SK-N-SH (cell line): Measurements from ENCODE around the gene EIF3F. TPM values are rescaled to one million over a fixed set of nuclear protein-coding genes. Genes with fewer than 3 reads are reported as not detected.
A peak's percentile ranks its signal among the peaks of the same experiment; 100 is the strongest.

Experiments used
- CTCF ChIA-PET: fragments of 300-600, 350-600 bp; formaldehyde crosslinking; extraction: SDS; loops from one replicate; lab custom pipeline; 2021; lab: Yijun Ruan, JAX
- POLR2A ChIA-PET: fragments of 350-600 bp; sonication (Branson Sonifier 250); formaldehyde crosslinking; extraction: SDS; loops from one replicate; lab custom pipeline; 2020; ENCODE audit warnings: antibody characterized with exemption, inconsistent platforms; lab: Yijun Ruan, JAX
- DNase-seq: peaks from one replicate; pipeline ENCODE4 v3.0.0; 2012
- H2AFZ ChIP-seq: fragments of 200-600 bp; sonication (generic); 2 replicates; pipeline ENCODE4 v1.8.1; 2016; ENCODE audit warnings: antibody characterized with exemption, mild to moderate bottlenecking, low read depth
- H3F3A ChIP-seq: fragments of 200-600 bp; sonication (generic); replicated peaks from 2 replicates; pipeline ENCODE3; 2016; ENCODE audit warnings: antibody characterized with exemption, mild to moderate bottlenecking; ENCODE audit not compliant: insufficient read depth
- H3K27ac ChIP-seq, 2 experiments: fragments of 200-500 bp in 1 of 2; fragments of 200-600 bp in 1 of 2; sonication (Bioruptor generic) in 1 of 2; sonication (generic), shearing (Covaris generic) in 1 of 2; 2 replicates each; pipeline versions ENCODE4 v1.5.1 to v1.6.1; 2014 to 2016; ENCODE audit warnings: low read depth in 2 of 2, inconsistent platforms in 1 of 2, low read length in 1 of 2, mild to moderate bottlenecking in 1 of 2, mixed read lengths in 1 of 2
- H3K27me3 ChIP-seq: fragments of 200-600 bp; sonication (generic), shearing (Covaris generic); 2 replicates; pipeline ENCODE4 v1.6.1; 2016; ENCODE audit warnings: mixed run types; ENCODE audit not compliant: insufficient read depth
- H3K36me3 ChIP-seq, 2 experiments: fragments of 200-500 bp in 1 of 2; fragments of 200-600 bp in 1 of 2; sonication (Bioruptor generic) in 1 of 2; sonication (generic) in 1 of 2; replicated peaks in 1 of 2; 2 replicates each; pipeline versions ENCODE3 to v1.5.1; 2014 to 2016; ENCODE audit warnings: low read length in 1 of 2, mild to moderate bottlenecking in 1 of 2; ENCODE audit not compliant: insufficient read depth in 2 of 2, control insufficient read depth in 1 of 2
- H3K4me1 ChIP-seq, 2 experiments: fragments of 200-500 bp in 1 of 2; fragments of 200-600 bp in 1 of 2; sonication (Bioruptor generic) in 1 of 2; sonication (generic), shearing (Covaris generic) in 1 of 2; 2 replicates each; pipeline versions ENCODE4 v1.5.1 to v1.6.1; 2014 to 2016; ENCODE audit warnings: low read depth in 1 of 2, low read length in 1 of 2, mixed run types in 1 of 2; ENCODE audit not compliant: insufficient read depth in 2 of 2, control insufficient read depth in 1 of 2
- H3K4me2 ChIP-seq: fragments of 200-600 bp; sonication (generic), shearing (Covaris generic); 2 replicates; pipeline ENCODE4 v1.6.1; 2017; ENCODE audit warnings: mixed run types
- H3K4me3 ChIP-seq, 2 experiments: fragments of 200-500 bp in 1 of 2; fragments of 200-600 bp in 1 of 2; sonication (Bioruptor generic) in 1 of 2; sonication (generic), shearing (Covaris generic) in 1 of 2; 2 replicates each; pipeline versions ENCODE4 v1.5.1 to v1.8.1; 2014 to 2016; ENCODE audit warnings: low read depth in 2 of 2, inconsistent platforms in 1 of 2, low read length in 1 of 2, mild to moderate bottlenecking in 1 of 2, mixed read lengths in 1 of 2, moderate library complexity in 1 of 2
- H3K79me2 ChIP-seq: fragments of 200-600 bp; sonication (generic); 2 replicates; pipeline ENCODE4 v1.8.1; 2017; ENCODE audit warnings: mild to moderate bottlenecking; ENCODE audit not compliant: insufficient read depth
- H3K9ac ChIP-seq: fragments of 200-600 bp; sonication (generic); 2 replicates; pipeline ENCODE4 v1.6.1; 2017; ENCODE audit warnings: mixed run types
- H3K9me2 ChIP-seq: fragments of 200-600 bp; sonication (generic); 2 replicates; pipeline ENCODE4 v1.6.1; 2017; ENCODE audit warnings: mixed run types
- H3K9me3 ChIP-seq: fragments of 200-600 bp; sonication (generic); 2 replicates; pipeline ENCODE4 v1.6.1; 2017; ENCODE audit warnings: mixed run types, mild to moderate bottlenecking, moderate library complexity
- H4K20me1 ChIP-seq: fragments of 200-600 bp; sonication (generic); 2 replicates; pipeline ENCODE4 v1.6.1; 2017; ENCODE audit warnings: mild to moderate bottlenecking, mixed run types; ENCODE audit not compliant: insufficient read depth
- CHD2 ChIP-seq: fragments of 150-350 bp; IDR thresholded peaks from 2 replicates; pipeline ENCODE4 v1.6.1; 2018; ENCODE audit warnings: low read length; ENCODE audit not compliant: partially characterized antibody
- CTCF ChIP-seq: fragments of 200-600 bp; sonication (generic); IDR thresholded peaks from 2 replicates; pipeline ENCODE4 v1.6.1; 2017; ENCODE audit warnings: antibody characterized with exemption, mild to moderate bottlenecking, moderate library complexity
- ELF1 ChIP-seq: IDR thresholded peaks from 2 replicates; pipeline ENCODE4 v1.4.0; 2012
- FOSL2 ChIP-seq: IDR thresholded peaks from 2 replicates; pipeline ENCODE4 v1.4.0; 2012; ENCODE audit warnings: low read depth, mild to moderate bottlenecking, moderate library complexity, borderline replicate concordance
- FOXJ3 ChIP-seq: sonication (generic); formaldehyde crosslinking; IDR thresholded peaks from 2 replicates; pipeline ENCODE4 v1.5.1; 2020; ENCODE audit warnings: mild to moderate bottlenecking, missing genetic modification reagents
- GABPA ChIP-seq: IDR thresholded peaks from 2 replicates; pipeline ENCODE4 v1.4.0; 2012; ENCODE audit warnings: low read depth, mild to moderate bottlenecking
- GATA2 ChIP-seq: sonication (generic); formaldehyde crosslinking; IDR thresholded peaks from 2 replicates; pipeline ENCODE4 v1.5.0; 2020; ENCODE audit warnings: mild to moderate bottlenecking, missing genetic modification reagents
- IRF3 ChIP-seq: fragments of 150-350 bp; IDR thresholded peaks from 2 replicates; pipeline ENCODE4 v1.6.1; 2016; ENCODE audit warnings: mild to moderate bottlenecking, low read depth, low read length
- JUND ChIP-seq: IDR thresholded peaks from 2 replicates; pipeline ENCODE4 v1.4.0; 2012
- NFIC ChIP-seq: IDR thresholded peaks from 2 replicates; pipeline ENCODE4 v1.4.0; 2012; ENCODE audit warnings: borderline replicate concordance
- PBX3 ChIP-seq: IDR thresholded peaks from 2 replicates; pipeline ENCODE4; 2012
- RCOR1 ChIP-seq: fragments of 150-350 bp; IDR thresholded peaks from 2 replicates; pipeline ENCODE4 v1.6.1; 2017; ENCODE audit warnings: antibody characterized with exemption, low read length
- SIN3A ChIP-seq: IDR thresholded peaks from 2 replicates; pipeline ENCODE4 v1.6.1; 2012; ENCODE audit warnings: low read depth, mild to moderate bottlenecking, low read length, moderate library complexity, borderline replicate concordance
- TAF1 ChIP-seq: IDR thresholded peaks from 2 replicates; pipeline ENCODE4 v1.6.1; 2012; ENCODE audit warnings: low read depth, mild to moderate bottlenecking, low read length, moderate library complexity, borderline replicate concordance
- TCF12 ChIP-seq: IDR thresholded peaks from 2 replicates; pipeline ENCODE4 v1.4.0; 2012
- TEAD4 ChIP-seq: IDR thresholded peaks from 2 replicates; pipeline ENCODE4 v1.4.0; 2012; ENCODE audit warnings: mild to moderate bottlenecking, borderline replicate concordance; ENCODE audit not compliant: insufficient read depth
- USF1 ChIP-seq: IDR thresholded peaks from 2 replicates; pipeline ENCODE4 v1.4.0; 2012; ENCODE audit warnings: low read depth, borderline replicate concordance
- WGBS: methylation state at CpG from one replicate; pipeline ENCODE4 v1.1.6; 2017; ENCODE audit warnings: low lambda C conversion rate; 5-methylcytosine and 5-hydroxymethylcytosine counted together
- polyA plus RNA-seq, 3 experiments: library from polyadenylated mRNA; depleted of rRNA; stranded (reverse); fragments of >200 nt; gene quantifications; 2 replicates each; pipeline ENCODE4 v1.2.3, GENCODE V29; 2012
- TF ChIP-seq, protein P1 (sequence below): IDR thresholded peaks from 2 replicates; pipeline ENCODE4 v1.6.1; 2012; ENCODE audit warnings: mild to moderate bottlenecking, low read depth, low read length, moderate library complexity

EIF3F gene
- polyA plus RNA-seq, 1 of the 3 experiments (the other 2 are of a cell fraction): 341 TPM

DNA sequence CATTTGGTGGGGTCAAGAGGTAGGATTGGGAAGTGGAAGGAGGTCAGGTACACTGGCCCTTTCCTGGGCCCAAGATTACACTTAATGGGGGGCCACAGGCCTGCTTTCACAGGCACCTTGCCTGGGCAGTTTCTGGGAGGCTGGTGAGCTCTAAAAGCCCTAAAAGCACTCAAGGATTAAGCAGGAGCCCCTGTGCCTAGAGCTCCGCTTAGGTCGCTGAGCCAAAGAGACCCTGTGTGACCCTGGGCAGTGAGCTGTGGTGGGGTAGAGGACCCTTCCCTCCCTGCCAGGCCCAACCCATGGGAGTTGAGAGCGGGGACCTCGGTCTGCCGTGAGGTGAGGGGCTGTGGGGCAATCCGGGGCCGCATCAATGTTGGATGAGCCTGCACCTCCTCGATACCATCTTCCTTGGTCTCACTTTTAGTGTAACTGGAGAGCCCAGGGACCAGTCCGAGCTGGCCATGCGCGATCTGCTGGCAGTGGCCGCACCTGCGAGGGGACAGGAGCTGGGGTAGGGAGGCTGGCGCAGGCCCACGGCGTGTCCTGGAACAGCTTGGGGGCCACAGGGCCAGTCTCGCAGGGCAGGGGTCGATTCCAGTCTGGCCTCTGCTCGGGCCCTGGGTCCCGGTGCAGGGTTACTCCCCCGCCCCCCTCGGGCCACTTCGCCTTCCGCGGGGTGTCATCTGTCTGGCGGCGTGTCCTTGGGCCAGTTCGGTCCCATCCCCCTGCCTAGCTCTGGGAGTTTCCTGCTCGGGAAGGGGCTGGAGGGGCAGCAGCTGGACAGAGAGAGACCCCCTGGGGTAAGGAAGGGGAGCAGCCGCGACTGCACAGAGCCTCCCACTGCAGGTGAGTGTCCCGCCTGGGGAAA is 44.3 kb downstream of the EIF3F start:
- Histone ChIP-seq H3K27me3 (no peaks in the 10 kb centered on the region), H3K79me2 (no peaks in the 10 kb centered on the region), H3K9me3 (no peaks in the 10 kb centered on the region), H3F3A (peaks cover 2% of the 10 kb centered on the region)
- TF ChIP-seq TAF1 (no peak), TCF12 (no peak), FOSL2 (no peak), USF1 (no peak), GABPA (no peak), ELF1 (no peak), FOXJ3 (no peak), PBX3 (no peak), CTCF (no peak), SIN3A (no peak), JUND (no peak), NFIC (no peak), TEAD4 (no peak), IRF3 (no peak), CHD2 (no peak), RCOR1 (no peak), GATA2 (CRISPR knock-in tag) (no peak)
- TF ChIP-seq, protein P1, sequence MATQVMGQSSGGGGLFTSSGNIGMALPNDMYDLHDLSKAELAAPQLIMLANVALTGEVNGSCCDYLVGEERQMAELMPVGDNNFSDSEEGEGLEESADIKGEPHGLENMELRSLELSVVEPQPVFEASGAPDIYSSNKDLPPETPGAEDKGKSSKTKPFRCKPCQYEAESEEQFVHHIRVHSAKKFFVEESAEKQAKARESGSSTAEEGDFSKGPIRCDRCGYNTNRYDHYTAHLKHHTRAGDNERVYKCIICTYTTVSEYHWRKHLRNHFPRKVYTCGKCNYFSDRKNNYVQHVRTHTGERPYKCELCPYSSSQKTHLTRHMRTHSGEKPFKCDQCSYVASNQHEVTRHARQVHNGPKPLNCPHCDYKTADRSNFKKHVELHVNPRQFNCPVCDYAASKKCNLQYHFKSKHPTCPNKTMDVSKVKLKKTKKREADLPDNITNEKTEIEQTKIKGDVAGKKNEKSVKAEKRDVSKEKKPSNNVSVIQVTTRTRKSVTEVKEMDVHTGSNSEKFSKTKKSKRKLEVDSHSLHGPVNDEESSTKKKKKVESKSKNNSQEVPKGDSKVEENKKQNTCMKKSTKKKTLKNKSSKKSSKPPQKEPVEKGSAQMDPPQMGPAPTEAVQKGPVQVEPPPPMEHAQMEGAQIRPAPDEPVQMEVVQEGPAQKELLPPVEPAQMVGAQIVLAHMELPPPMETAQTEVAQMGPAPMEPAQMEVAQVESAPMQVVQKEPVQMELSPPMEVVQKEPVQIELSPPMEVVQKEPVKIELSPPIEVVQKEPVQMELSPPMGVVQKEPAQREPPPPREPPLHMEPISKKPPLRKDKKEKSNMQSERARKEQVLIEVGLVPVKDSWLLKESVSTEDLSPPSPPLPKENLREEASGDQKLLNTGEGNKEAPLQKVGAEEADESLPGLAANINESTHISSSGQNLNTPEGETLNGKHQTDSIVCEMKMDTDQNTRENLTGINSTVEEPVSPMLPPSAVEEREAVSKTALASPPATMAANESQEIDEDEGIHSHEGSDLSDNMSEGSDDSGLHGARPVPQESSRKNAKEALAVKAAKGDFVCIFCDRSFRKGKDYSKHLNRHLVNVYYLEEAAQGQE: no peak
- TF ChIP-seq, all 33 proteins: peak for 0
- Histone ChIP-seq H3K4me3 (no peak overlapping the region), H4K20me1 (no peaks in the 10 kb centered on the region), H3K4me2 (no peak overlapping the region), H3K27ac (no peak overlapping the region), H3K9ac (no peak overlapping the region), H3K36me3 (no peaks in the 10 kb centered on the region), H3K9me2 (no peaks in the 10 kb centered on the region), H2AFZ (no peak overlapping the region), H3K4me1 (peaks cover under 1 to 39% of the 10 kb centered on the region in 2 experiments; a peak in 1 of 4 replicates)
- POLR2A ChIA-PET: interaction anchor here (0.8 kb wide), 1 partner anchor 51 kb away, joined by 3 read pairs; no protein-coding TSS in a partner anchor
- 76% methylated on average over 11 of the region's 32 CpGs for WGBS
- CTCF ChIA-PET: interaction anchor here (1.0 to 11.3 kb wide), 8 partner anchors 9 to 58 kb away, joined by 3 to 620 read pairs (median 32); partner anchors contain the start of gene TUB
- DNase-seq: peak; percentile 23
